Lower leg skin (tissue), 4 donors: ENCODE measurements around the gene SIGLECL1. TPM values are rescaled to one million over a fixed set of nuclear protein-coding genes. Genes with fewer than 3 reads are reported as not detected.

ENCODE experiments used
- DNase-seq, 2 donors: peaks; one replicate each; pipeline ENCODE4 v3.0.0-alpha.2; 2019; ENCODE audit warnings: low spot score in 2 of 2
- H3K4me3 ChIP-seq: fragments of 200-600 bp; sonication (generic); 2 replicates; pipeline ENCODE4 v1.5.1; 2017; ENCODE audit warnings: mild to moderate bottlenecking, low read depth; ENCODE audit not compliant: poor library complexity, severe bottlenecking
- CTCF ChIP-seq, 3 donors: fragments of 450-650 bp; IDR thresholded peaks; one replicate each; pipeline ENCODE4 v1.5.1; 2016; ENCODE audit warnings: antibody characterized with exemption in 3 of 3, mild to moderate bottlenecking in 3 of 3, moderate library complexity in 2 of 3
- POLR2A ChIP-seq, 2 donors: fragments of 450-650 bp; IDR thresholded peaks; one replicate each; pipeline ENCODE4 v1.6.1; 2016 to 2017; ENCODE audit warnings: antibody characterized with exemption in 2 of 2, mild to moderate bottlenecking in 1 of 2, moderate library complexity in 1 of 2
- WGBS, 2 donors: methylation state at CpG; one replicate each; pipeline ENCODE4 v1.1.5; 2018; 5-methylcytosine and 5-hydroxymethylcytosine counted together
- intact Hi-C: fragments of 100-400 bp; cut with DNase I; formaldehyde crosslinking; loops from one replicate; pipeline ENCODE4 v1.15.0; 2023; ENCODE audit warnings: low total_unique reads
- total RNA-seq, 4 donors: library from RNA; depleted of rRNA; stranded (reverse); fragments of >200 nt; gene quantifications; one replicate each; pipeline ENCODE4 v1.1.0, GENCODE V29; 2016

Gene SIGLECL1
- total RNA-seq, 4 donors from 2014 or later = not detected

GRCh38 chr19:51242881-51243630 lies 7.8 kb upstream of the SIGLECL1 start:
- intact Hi-C loops = no loop called here
- WGBS, 2 donors = 55 to 61% methylated on average over 8 of the region's 8 CpGs
- H3K4me3 ChIP-seq = no peak overlapping the region
- no peak for TF ChIP-seq POLR2A (IDR thresholded peaks at IDR 0.05)
- TF ChIP-seq CTCF (IDR thresholded peaks at IDR 0.05) = no peak
- DNase-seq = no peak

- no peak for DNase-seq
- TF ChIP-seq POLR2A (IDR thresholded peaks at IDR 0.05) (no peak), CTCF (IDR thresholded peaks at IDR 0.05) (no peak)
- intact Hi-C loops = no loop called here
- 73 to 75% methylated on average over 5 of the region's 5 CpGs for WGBS, 2 donors
- no peak overlapping the region for H3K4me3 ChIP-seq
Observed at GRCh38 chr19:51246164-51246552, 4.7 kb upstream of the SIGLECL1 start.

- WGBS, 2 donors = 64% methylated on average over 7 of the region's 7 CpGs
- no peak for TF ChIP-seq CTCF (IDR thresholded peaks at IDR 0.05)
- TF ChIP-seq POLR2A (IDR thresholded peaks at IDR 0.05) = no peak
- H3K4me3 ChIP-seq = no peak overlapping the region
- no peak for DNase-seq
- intact Hi-C loops = no loop called here
Observed at GRCh38 chr19:51247972-51248590, 2.8 kb upstream of the SIGLECL1 start.

GRCh38 chr19:51251468-51251820 lies 564 bp downstream of the SIGLECL1 start:
- 83 to 85% methylated on average over 9 of the region's 9 CpGs for WGBS, 2 donors
- H3K4me3 ChIP-seq = no peak overlapping the region
- TF ChIP-seq CTCF (IDR thresholded peaks at IDR 0.05) (no peak), POLR2A (IDR thresholded peaks at IDR 0.05) (no peak)
- intact Hi-C loops = no loop called here
- DNase-seq = no peak

GRCh38 chr19:51252306-51253079 lies 1.6 kb downstream of the SIGLECL1 start:
- H3K4me3 ChIP-seq = no peak overlapping the region
- 75 to 76% methylated on average over 9 of the region's 9 CpGs for WGBS, 2 donors
- intact Hi-C loops = no loop called here
- no peak for DNase-seq
- TF ChIP-seq POLR2A (IDR thresholded peaks at IDR 0.05) = no peak
- TF ChIP-seq CTCF (IDR thresholded peaks at IDR 0.05) = no peak
